ENCODE data around the gene TCF25.
A peak's percentile ranks its signal among the peaks of the same experiment; 100 is the strongest.

The TCF25 gene

DNA sequence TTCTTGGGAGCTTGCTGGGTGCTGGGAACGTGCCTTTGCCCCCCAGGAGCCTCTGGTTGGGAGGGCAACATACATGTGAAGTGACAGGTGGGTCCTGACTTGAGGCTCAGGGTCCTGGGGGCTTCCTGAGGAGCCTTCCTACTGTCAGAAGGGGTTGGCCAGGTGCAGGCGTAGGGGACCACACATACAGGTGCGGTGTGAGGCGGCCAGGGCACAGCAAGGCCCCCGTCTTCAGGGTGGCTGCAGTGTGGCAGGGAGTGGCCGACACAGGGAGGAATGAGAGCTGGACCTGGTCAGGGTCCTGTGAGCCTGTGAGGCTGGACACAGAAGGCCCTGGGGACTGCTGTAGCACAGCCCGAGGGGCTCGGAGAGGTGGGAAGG is 10.6 kb downstream of the TCF25 start:
- TF ChIP-seq, protein P1, sequence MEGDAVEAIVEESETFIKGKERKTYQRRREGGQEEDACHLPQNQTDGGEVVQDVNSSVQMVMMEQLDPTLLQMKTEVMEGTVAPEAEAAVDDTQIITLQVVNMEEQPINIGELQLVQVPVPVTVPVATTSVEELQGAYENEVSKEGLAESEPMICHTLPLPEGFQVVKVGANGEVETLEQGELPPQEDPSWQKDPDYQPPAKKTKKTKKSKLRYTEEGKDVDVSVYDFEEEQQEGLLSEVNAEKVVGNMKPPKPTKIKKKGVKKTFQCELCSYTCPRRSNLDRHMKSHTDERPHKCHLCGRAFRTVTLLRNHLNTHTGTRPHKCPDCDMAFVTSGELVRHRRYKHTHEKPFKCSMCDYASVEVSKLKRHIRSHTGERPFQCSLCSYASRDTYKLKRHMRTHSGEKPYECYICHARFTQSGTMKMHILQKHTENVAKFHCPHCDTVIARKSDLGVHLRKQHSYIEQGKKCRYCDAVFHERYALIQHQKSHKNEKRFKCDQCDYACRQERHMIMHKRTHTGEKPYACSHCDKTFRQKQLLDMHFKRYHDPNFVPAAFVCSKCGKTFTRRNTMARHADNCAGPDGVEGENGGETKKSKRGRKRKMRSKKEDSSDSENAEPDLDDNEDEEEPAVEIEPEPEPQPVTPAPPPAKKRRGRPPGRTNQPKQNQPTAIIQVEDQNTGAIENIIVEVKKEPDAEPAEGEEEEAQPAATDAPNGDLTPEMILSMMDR (IDR thresholded peaks at IDR 0.05; ENCODE audit: low read length, missing control alignments): no peak
- no peak for DNase-seq (ENCODE audit: low read depth)
- no peak overlapping the region for H3K4me3 ChIP-seq (replicated peaks; ENCODE audit: low read depth, low read length)

DNA sequence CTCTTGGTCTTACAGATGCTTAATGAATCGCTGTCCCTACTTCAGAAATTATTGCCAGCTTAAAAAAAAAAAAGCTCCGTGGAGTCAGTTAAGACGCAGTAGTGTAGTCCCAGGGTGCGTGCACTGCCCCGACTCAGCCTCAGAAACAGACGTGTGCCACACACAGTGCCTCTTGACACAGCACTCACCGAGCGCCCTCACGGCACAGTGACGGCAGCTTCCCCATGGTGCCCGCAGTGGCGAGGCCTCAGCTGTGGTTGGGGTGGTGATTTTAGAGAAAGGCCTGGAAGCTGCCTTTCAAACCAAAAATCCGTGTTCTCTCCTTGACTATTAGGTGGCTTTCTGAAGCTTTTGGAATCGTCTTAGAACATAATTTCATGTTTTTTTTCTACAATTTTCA is 13.9 kb downstream of the TCF25 start:
- TF ChIP-seq, protein P1 (IDR thresholded peaks at IDR 0.05; ENCODE audit: low read length, missing control alignments): no peak
- no peak for DNase-seq (ENCODE audit: low read depth)
- no peak overlapping the region for H3K4me3 ChIP-seq (replicated peaks; ENCODE audit: low read depth, low read length)

DNA sequence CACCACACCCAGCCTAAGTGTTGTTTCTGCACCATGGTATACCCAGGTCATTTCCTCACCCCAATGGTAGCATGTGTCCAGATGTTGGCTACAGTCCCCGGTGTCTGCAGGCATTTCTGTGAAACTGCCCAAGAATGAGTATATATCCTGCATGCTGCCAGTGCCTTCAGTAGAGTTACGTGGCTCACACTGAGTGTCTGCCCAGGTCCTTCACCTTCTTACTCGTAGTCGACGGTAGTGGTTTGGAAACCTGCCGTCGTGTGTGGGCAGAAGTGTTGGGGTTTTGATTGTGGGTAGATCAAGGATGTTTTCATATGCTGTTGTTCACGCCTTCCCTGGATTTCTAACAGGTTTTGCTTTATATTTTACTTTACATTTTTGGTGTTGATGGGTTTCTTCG is 16.8 kb downstream of the TCF25 start:
- DNase-seq (ENCODE audit: low read depth): no peak
- H3K4me3 ChIP-seq (replicated peaks; ENCODE audit: low read depth, low read length): no peak overlapping the region
- TF ChIP-seq, protein P1 (IDR thresholded peaks at IDR 0.05; ENCODE audit: low read length, missing control alignments): no peak

DNA sequence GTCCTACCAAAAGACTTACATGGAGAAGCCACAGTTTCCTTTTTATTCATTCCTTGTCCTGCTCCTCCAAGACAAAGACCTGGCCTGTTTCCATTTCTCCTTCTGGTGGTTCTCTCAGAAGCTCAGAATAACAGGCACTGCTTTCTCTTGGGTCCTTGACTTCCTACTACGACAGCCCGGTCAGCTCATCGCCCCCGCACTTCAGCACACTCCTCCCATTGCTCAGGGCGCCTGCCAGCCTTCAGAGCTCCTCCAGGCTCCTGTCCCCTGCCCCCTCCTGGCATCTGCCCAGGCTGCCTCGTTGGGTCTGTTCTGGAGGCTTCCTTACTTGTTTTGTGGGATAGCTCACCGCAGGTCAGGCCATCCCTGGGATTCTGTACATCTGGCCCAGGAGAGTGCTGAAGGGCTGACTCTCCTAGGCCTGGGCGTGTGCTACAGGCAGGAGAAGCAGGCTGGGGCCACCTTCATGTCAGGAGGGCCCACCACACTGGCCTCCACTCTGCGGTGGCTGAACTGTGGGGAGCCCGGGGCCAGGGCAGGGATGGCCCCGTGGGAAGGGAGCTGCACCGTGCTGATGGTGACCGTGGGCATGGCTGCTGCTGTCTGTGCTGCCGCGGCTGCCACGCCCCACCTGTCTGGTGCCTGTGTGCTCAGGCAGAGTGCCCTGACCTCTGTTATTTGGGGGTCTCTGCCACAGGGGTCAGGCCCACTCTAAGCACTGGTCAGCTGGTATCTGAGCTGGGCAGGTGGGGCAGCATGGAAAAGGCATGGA is 17.7 kb downstream of the TCF25 start:
- DNase-seq (ENCODE audit: low read depth): peak; percentile 65
- H3K4me3 ChIP-seq (replicated peaks; ENCODE audit: low read depth, low read length): no peak overlapping the region
- TF ChIP-seq, protein P1 (IDR thresholded peaks at IDR 0.05; ENCODE audit: low read length, missing control alignments): no peak

DNA sequence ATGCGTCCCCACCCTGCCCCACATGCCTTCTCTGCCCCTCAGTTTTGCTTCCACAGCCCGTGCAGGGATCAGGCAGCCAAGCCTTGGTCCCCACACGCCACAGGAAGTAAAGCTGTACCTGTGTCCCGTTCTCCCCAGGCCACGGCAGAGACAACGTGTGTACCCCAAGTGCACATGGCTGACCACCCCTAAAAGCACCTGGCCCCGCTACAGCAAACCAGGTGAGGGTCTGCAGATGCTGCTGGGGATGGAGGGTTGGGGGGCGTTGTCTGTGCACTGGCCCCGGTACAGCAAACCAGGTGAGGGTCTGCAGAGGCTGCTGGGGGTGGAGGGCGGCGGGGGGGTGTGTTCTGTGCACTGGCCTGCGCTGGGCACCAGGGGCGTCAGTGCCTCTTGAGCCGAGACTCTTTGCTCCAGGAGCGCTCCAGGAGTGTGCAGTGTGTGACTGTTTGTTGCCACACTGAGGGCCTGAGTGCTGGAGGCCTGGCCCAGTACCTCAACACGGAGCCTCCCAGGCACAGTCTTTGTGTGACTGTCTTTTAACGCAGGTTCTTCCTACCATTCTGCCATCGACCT is 18.8 kb downstream of the TCF25 start:
- no peak overlapping the region for H3K4me3 ChIP-seq (replicated peaks; ENCODE audit: low read depth, low read length)
- TF ChIP-seq, protein P1 (IDR thresholded peaks at IDR 0.05; ENCODE audit: low read length, missing control alignments): no peak
- DNase-seq (ENCODE audit: low read depth): no peak

DNA sequence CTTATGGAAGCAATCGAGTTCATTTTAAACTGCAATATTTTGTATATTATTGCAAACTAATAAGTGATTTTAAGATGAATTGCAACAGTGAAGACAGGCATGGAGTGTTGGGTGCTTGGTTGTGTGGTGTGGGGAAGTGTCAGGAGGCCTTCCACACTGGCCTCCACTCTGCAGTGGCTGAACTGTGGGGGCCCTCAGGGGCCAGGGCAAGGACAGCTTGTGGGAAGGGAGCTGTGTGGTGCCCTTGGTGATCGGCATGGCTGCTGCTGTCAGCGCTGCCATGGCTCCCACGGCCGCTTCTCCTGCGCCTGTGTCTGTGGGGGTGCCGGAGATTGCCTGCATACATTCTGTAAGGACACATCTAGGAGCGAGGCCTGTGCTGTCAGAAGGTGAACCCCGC is 19.2 kb downstream of the TCF25 start:
- TF ChIP-seq, protein P1 (IDR thresholded peaks at IDR 0.05; ENCODE audit: low read length, missing control alignments): no peak
- H3K4me3 ChIP-seq (replicated peaks; ENCODE audit: low read depth, low read length): no peak overlapping the region
- no peak for DNase-seq (ENCODE audit: low read depth)

Data from fibroblast of pulmonary artery (primary cell).